ENCODE data around the gene MYO1H.

DNA sequence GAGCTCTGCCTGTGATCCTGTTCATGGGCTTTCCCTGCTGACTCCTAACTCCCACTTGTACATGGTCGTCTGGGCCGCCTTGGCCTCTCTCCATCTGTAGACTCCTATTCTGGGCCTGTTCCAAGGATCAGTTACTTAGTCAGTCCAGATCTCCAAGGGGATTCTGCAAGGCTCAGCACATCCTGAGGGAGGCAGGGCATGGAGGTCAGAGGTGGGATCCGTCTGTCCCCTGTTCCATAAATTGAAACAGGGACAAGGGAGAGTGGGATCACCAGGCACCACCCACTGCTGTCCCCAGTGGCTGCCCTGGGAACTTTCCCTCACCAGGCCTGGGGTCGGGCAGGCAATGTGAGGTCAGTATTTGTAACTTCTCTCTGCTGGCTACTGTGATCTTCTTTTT, 85.9 kb downstream of the MYO1H start:
- TF ChIP-seq, protein P1, sequence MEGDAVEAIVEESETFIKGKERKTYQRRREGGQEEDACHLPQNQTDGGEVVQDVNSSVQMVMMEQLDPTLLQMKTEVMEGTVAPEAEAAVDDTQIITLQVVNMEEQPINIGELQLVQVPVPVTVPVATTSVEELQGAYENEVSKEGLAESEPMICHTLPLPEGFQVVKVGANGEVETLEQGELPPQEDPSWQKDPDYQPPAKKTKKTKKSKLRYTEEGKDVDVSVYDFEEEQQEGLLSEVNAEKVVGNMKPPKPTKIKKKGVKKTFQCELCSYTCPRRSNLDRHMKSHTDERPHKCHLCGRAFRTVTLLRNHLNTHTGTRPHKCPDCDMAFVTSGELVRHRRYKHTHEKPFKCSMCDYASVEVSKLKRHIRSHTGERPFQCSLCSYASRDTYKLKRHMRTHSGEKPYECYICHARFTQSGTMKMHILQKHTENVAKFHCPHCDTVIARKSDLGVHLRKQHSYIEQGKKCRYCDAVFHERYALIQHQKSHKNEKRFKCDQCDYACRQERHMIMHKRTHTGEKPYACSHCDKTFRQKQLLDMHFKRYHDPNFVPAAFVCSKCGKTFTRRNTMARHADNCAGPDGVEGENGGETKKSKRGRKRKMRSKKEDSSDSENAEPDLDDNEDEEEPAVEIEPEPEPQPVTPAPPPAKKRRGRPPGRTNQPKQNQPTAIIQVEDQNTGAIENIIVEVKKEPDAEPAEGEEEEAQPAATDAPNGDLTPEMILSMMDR (IDR thresholded peaks at IDR 0.05 in 8 of 11, conservative IDR thresholded peaks at IDR 0.05 in 3 of 11) = peak in 8 of 11 experiments; percentile 14 to 57 (median 33)
- no peak for TF ChIP-seq POLR2A (IDR thresholded peaks at IDR 0.05)

Data from spleen (tissue), 7 donors.